ENCODE data around the gene TMEM245. TPM values are rescaled to one million over a fixed set of nuclear protein-coding genes. Genes with fewer than 3 reads are reported as not detected.

TMEM245 gene
- total and polyA plus RNA-seq, 2 of the 13 experiments (the other 11 are each of a cell fraction or from before 2014, with no cell fraction given), result 53.5 to 55.4 TPM

DNA sequence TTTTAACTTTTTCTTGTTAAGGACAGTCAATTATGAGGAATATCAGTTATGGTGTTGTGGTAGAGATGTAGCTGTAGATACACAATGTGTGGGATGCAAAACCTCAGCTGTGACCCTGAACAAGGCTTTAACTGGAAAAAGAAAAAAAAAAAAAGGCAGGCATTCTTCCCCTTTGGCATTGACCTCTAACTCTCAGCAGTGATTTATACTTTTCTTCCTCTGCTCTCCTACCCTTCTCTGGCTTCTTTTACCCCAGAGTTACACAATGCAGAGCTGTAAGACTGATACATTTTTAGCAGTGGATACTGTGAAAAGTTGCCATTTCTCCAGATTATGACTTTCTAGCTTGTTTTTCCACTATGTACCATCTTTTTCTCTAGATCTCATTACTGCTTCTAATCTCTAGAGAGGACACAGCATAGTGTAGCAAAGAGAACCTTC is 108.5 kb downstream of the TMEM245 start:
- POLR2A ChIA-PET, result interaction anchor here (1.3 to 1.7 kb wide), 2 partner anchors 12 to 142 kb away, joined by 3 to 4 read pairs; no protein-coding TSS in a partner anchor
- intact Hi-C loops (cut with micrococcal nuclease; ENCODE audit: unreplicated experiment), result loop anchor here (5.0 kb wide), 1 partner anchor 111 kb away; no protein-coding TSS in a partner anchor

More for the DNA sequence above, 108.5 kb downstream of the TMEM245 start:
- no peaks in the 10 kb centered on the region for H3K9me3 ChIP-seq (ENCODE audit: low read length)
- H3K36me3 ChIP-seq (replicated peaks in 1 of 2; ENCODE audit: control insufficient read depth in 1 of 2, insufficient read depth in 2 of 2, low read length in 2 of 2), result no peaks in the 10 kb centered on the region
- DNase-seq (ENCODE audit: low spot score) (no peak), ATAC-seq (no peak), FAIRE-seq (no peak)
- TF ChIP-seq, protein P1, sequence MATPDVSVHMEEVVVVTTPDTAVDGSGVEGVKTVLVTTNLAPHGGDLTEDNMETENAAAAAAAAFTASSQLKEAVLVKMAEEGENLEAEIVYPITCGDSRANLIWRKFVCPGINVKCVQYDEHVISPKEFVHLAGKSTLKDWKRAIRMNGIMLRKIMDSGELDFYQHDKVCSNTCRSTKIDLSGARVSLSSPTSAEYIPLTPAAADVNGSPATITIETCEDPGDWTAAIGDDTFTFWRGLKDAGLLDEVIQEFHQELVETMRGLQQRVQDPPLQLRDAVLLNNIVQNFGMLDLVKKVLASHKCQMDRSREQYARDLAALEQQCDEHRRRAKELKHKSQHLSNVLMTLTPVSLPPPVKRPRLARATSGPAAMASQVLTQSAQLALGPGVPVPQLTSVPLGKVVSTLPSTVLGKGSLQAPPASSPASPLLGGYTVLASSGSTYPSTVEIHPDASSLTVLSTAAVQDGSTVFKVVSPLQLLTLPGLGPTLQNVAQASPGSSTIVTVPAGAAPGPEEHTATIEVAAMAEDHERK (CRISPR knock-in tag; IDR thresholded peaks at IDR 0.05; ENCODE audit: low read depth), result no peak
- TF ChIP-seq GFI1 (CRISPR knock-in tag; IDR thresholded peaks at IDR 0.05; ENCODE audit: borderline replicate concordance), result peak; percentile 92
- TF ChIP-seq, protein P2, sequence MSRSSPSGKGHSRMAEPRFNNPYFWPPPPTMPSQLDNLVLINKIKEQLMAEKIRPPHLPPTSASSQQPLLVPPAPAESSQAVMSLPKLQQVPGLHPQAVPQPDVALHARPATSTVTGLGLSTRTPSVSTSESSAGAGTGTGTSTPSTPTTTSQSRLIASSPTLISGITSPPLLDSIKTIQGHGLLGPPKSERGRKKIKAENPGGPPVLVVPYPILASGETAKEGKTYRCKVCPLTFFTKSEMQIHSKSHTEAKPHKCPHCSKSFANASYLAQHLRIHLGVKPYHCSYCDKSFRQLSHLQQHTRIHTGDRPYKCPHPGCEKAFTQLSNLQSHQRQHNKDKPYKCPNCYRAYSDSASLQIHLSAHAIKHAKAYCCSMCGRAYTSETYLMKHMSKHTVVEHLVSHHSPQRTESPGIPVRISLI (CRISPR knock-in tag; IDR thresholded peaks at IDR 0.05; ENCODE audit: borderline replicate concordance), result peak; percentile 55; the same call in 1 of the 2 replicates
- H3K27ac ChIP-seq (ENCODE audit: extremely low read length, insufficient read depth, low read length), result no peak overlapping the region
- BruUV-seq (replicated peaks), result no TSS peak
- H3K9ac ChIP-seq (ENCODE audit: insufficient read depth, low read depth, low read length), result peak overlapping the region; percentile 83; the same call in 1 of the 2 replicates
- CTCF ChIA-PET (ENCODE audit: low intra/inter-chr PET ratio, low total read pairs), result no interaction called here
- H3K27me3 ChIP-seq (ENCODE audit: control insufficient read depth in 1 of 2, insufficient read depth in 2 of 2, low read length in 2 of 2), result no peaks in the 10 kb centered on the region; a peak in 1 of 5 replicates
- H3K79me2 ChIP-seq (ENCODE audit: insufficient read depth, low read length), result peaks cover 61% of the 10 kb centered on the region
- peak overlapping the region; percentile 98 for H3K4me2 ChIP-seq (ENCODE audit: low read depth, low read length)
- H3K4me3 ChIP-seq (replicated peaks in 1 of 3; ENCODE audit: insufficient read depth in 1 of 3, low read depth in 2 of 3, low read length in 3 of 3), result peak overlapping the region; percentile 81 to 95 (median 90); a peak in 5 of 6 replicates
- H4K20me1 ChIP-seq (ENCODE audit: insufficient read depth, low read length), result peaks cover 3% of the 10 kb centered on the region; the same call in 1 of the 2 replicates
- H2AFZ ChIP-seq (ENCODE audit: low read length), result no peak overlapping the region
- H3K4me1 ChIP-seq (ENCODE audit: insufficient read depth, low read length), result peaks cover 47% of the 10 kb centered on the region
- in situ Hi-C loops (cut with HindIII; ENCODE audit: extremely low pct_ligation_motif_present, low pct_unique_long_range_greater_than_20kb), result no loop called here

Measured in HepG2 (cell line).